ENCODE measurements around the gene NFIL3. TPM values are rescaled to one million over a fixed set of nuclear protein-coding genes. Genes with fewer than 3 reads are reported as not detected.
A peak's percentile ranks its signal among the peaks of the same experiment; 100 is the strongest.
"Not testable (repeated sequence)": the region's sequence is repeated elsewhere in the genome, so short reads cannot be mapped to it uniquely, and the experiment has no call there.

NFIL3 gene
- total RNA-seq, 4 donors from 2014 or later = 13.9 to 38.6 (median 22.7) TPM

- Histone ChIP-seq H3K4me1 (no peaks in the 10 kb centered on the region), H3K36me3 (no peaks in the 10 kb centered on the region), H3K4me3 (replicated peaks in 1 of 3) (no peak overlapping the region), H3K27me3 (no peaks in the 10 kb centered on the region), H3K9me3 (no peaks in the 10 kb centered on the region), H3K27ac (no peak overlapping the region)
- intact Hi-C loops (cut with DNase I) = no loop called here
- no peak for DNase-seq
- TF ChIP-seq CTCF (IDR thresholded peaks at IDR 0.05) = no peak
- TF ChIP-seq POLR2A (IDR thresholded peaks at IDR 0.05) = no peak
- WGBS, 2 donors = 79 to 86% methylated on average over 2 of the region's 2 CpGs
Measured at GRCh38 chr9:91378695-91379127, 44.9 kb downstream of the NFIL3 start.

DNA sequence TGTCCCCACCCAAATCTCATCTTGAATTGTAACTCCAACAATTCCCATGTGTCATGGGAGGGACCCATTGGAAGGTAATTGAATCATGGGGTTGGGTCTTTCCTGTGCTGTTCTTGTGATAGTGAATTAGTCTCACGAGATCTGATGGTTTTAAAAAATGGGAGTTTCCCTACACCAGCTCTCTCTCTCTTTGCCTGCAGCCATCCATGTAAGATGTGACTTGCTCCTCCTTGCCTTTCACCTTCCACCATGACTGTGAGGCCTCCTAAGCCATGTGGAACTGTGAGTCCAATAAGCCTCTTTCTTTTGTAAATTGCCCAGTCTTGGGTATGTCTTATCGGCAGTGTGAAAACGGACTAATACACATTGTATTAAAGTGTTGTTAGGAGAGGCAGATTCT, 45.6 kb downstream of the NFIL3 start:
- DNase-seq; H3K9me3 ChIP-seq; intact Hi-C loops (cut with DNase I); H3K27me3 ChIP-seq; H3K27ac ChIP-seq; H3K36me3 ChIP-seq; H3K4me1 ChIP-seq; H3K4me3 ChIP-seq (replicated peaks in 1 of 3): not testable (repeated sequence)
- whole genome bisulfite sequencing, 2 donors = 95 to 97% methylated on average over 3 of the region's 3 CpGs

DNA sequence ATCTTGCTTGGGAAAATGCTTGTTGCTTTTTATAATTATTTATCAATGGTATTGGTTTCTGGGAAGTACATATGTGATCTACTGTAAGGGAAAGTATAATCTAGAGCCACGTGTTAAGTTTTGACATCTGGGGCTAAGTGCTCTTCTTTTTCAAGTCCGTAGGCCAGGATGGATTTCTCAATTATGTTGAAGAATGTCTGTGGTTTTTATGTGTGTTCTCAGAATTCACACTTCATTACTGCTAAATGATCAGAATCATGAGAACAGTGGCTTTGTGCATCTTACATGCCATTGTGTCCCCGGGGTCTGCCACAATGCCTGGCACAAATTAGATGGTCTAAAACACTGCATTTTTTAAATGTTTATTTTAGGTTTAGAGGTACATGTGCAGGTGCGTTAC, 47.4 kb downstream of the NFIL3 start:
- Histone ChIP-seq H3K9me3 (no peaks in the 10 kb centered on the region), H3K4me3 (replicated peaks in 1 of 3) (no peak overlapping the region), H3K4me1 (no peaks in the 10 kb centered on the region), H3K36me3 (no peaks in the 10 kb centered on the region), H3K27me3 (no peaks in the 10 kb centered on the region), H3K27ac (no peak overlapping the region)
- DNase-seq = no peak
- no peak for TF ChIP-seq CTCF (IDR thresholded peaks at IDR 0.05)
- no peak for TF ChIP-seq POLR2A (IDR thresholded peaks at IDR 0.05)
- intact Hi-C loops (cut with DNase I) = no loop called here
- 79 to 88% methylated on average over 4 of the region's 4 CpGs for WGBS, 2 donors

- intact Hi-C loops (cut with DNase I) = no loop called here
- no peaks in the 10 kb centered on the region for H3K36me3 ChIP-seq
- no peak for DNase-seq
- no peaks in the 10 kb centered on the region for H3K27me3 ChIP-seq
- H3K9me3 ChIP-seq = no peaks in the 10 kb centered on the region
- H3K4me1 ChIP-seq = peaks cover 0 to 4% of the 10 kb centered on the region in 2 donors
- TF ChIP-seq POLR2A (IDR thresholded peaks at IDR 0.05) (no peak), CTCF (IDR thresholded peaks at IDR 0.05) (no peak)
- WGBS, 2 donors = 62 to 67% methylated on average over 3 of the region's 3 CpGs
- no peak overlapping the region for H3K27ac ChIP-seq
- no peak overlapping the region for H3K4me3 ChIP-seq (replicated peaks in 1 of 3)
Measured at GRCh38 chr9:91374939-91375338, 48.7 kb downstream of the NFIL3 start.

- Histone ChIP-seq H3K4me1 (peaks cover 0 to 4% of the 10 kb centered on the region in 2 donors), H3K9me3 (no peaks in the 10 kb centered on the region), H3K27ac (no peak overlapping the region), H3K4me3 (replicated peaks in 1 of 3) (no peak overlapping the region), H3K36me3 (no peaks in the 10 kb centered on the region), H3K27me3 (no peaks in the 10 kb centered on the region)
- intact Hi-C loops (cut with DNase I) = no loop called here
- WGBS, 2 donors = 67 to 83% methylated on average over 1 of the region's 1 CpG
- TF ChIP-seq CTCF (IDR thresholded peaks at IDR 0.05) (no peak), POLR2A (IDR thresholded peaks at IDR 0.05) (no peak)
- no peak for DNase-seq
Measured at GRCh38 chr9:91371894-91372293, 51.7 kb downstream of the NFIL3 start.

DNA sequence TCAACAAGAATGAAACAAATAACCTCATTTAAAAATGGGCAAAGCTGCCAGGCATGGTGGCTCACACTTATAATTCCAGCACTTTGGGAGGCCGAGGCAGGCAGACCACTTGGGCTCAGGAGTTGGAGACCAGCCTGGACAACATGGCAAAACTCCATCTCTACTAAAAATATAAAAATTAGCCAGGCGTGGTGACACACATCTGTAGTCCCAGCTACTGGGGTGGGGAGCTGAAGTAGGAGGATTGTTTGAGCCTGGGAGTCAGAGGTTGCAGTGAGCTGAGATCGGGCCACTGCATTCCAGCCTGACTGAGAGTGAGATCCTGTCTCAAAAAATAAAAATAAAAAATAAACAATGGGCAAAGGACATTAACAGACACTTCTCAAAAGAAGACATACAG, 53.6 kb downstream of the NFIL3 start:
- 30 to 38% methylated on average over 3 of the region's 3 CpGs for WGBS, 2 donors

More for the DNA sequence above, 53.6 kb downstream of the NFIL3 start:
- H3K9me3 ChIP-seq; intact Hi-C loops (cut with DNase I); H3K4me1 ChIP-seq; H3K36me3 ChIP-seq; H3K4me3 ChIP-seq (replicated peaks in 1 of 3); H3K27me3 ChIP-seq: not testable (repeated sequence)
- peak; percentile 66 to 71 for DNase-seq
- H3K27ac ChIP-seq = peak overlapping the region in 1 of 3 donors; percentile 35
